K562 (cell line): ENCODE measurements around the gene ANXA3. TPM values are rescaled to one million over a fixed set of nuclear protein-coding genes. Genes with fewer than 3 reads are reported as not detected.
A peak's percentile ranks its signal among the peaks of the same experiment; 100 is the strongest.

Experiments used
- BRCA1 ChIP-seq, 2 experiments: fragments of 450-650 bp in 1 of 2; sonication (generic) in 1 of 2; formaldehyde crosslinking in 1 of 2; IDR thresholded peaks; 2 replicates each; pipeline versions ENCODE4 v1.5.0 to v1.6.1; 2017 to 2020; ENCODE audit warnings: mild to moderate bottlenecking in 1 of 2, missing genetic modification reagents in 1 of 2
- CREM ChIP-seq: IDR thresholded peaks from 2 replicates; pipeline ENCODE4 v1.6.1; 2014; ENCODE audit warnings: antibody characterized with exemption, low read depth
- CUX1 ChIP-seq: fragments of 200-800 bp; sonication (Bioruptor generic); IDR thresholded peaks from 2 replicates; pipeline ENCODE4 v1.6.1; 2016; ENCODE audit warnings: missing genetic modification characterization, missing compliant biosample characterization
- DPF2 ChIP-seq: fragments of 450-650 bp; IDR thresholded peaks from 2 replicates; pipeline ENCODE4 v1.6.1; 2016
- E2F1 ChIP-seq: sonication (generic); formaldehyde crosslinking; IDR thresholded peaks from 2 replicates; pipeline ENCODE4 v1.8.1; 2023; ENCODE audit warnings: mild to moderate bottlenecking, missing genetic modification reagents, moderate library complexity
- FOXM1 ChIP-seq, 2 experiments: fragments of 450-650 bp in 1 of 2; sonication (generic) in 1 of 2; formaldehyde crosslinking in 1 of 2; IDR thresholded peaks; 2 replicates each; pipeline versions ENCODE4 v1.6.1 to v1.9.0; 2017 to 2022; ENCODE audit warnings: low read depth in 2 of 2, mild to moderate bottlenecking in 2 of 2, missing genetic modification reagents in 1 of 2, moderate library complexity in 1 of 2
- ILK ChIP-seq: fragments of 450-650 bp; IDR thresholded peaks from 2 replicates; pipeline ENCODE4 v1.6.1; 2016; ENCODE audit warnings: missing genetic modification characterization, low read depth, mild to moderate bottlenecking, missing compliant biosample characterization, moderate library complexity, borderline replicate concordance
- MITF ChIP-seq: IDR thresholded peaks from 2 replicates; pipeline ENCODE4 v1.6.1; 2014; ENCODE audit warnings: antibody characterized with exemption
- NFXL1 ChIP-seq: fragments of 450-650 bp; formaldehyde crosslinking; IDR thresholded peaks from 2 replicates; pipeline ENCODE4 v1.4.0; 2021; ENCODE audit warnings: mild to moderate bottlenecking
- NR2C1 ChIP-seq, 2 experiments: fragments of 450-650 bp; IDR thresholded peaks; 2 replicates each; pipeline ENCODE4 v1.6.1; 2017; ENCODE audit warnings: mild to moderate bottlenecking in 2 of 2, antibody characterized with exemption in 1 of 2, inconsistent platforms in 1 of 2, missing compliant biosample characterization in 1 of 2, missing genetic modification characterization in 1 of 2
- TEAD1 ChIP-seq, 2 experiments: fragments of 450-650 bp in 1 of 2; sonication (generic) in 1 of 2; formaldehyde crosslinking; IDR thresholded peaks; 2 replicates each; pipeline versions ENCODE4 v1.4.0 to v1.8.0; 2020 to 2022; ENCODE audit warnings: mild to moderate bottlenecking in 2 of 2, missing genetic modification reagents in 1 of 2
- TFAP4 ChIP-seq: sonication (generic); formaldehyde crosslinking; IDR thresholded peaks from 2 replicates; pipeline ENCODE4 v1.8.0; 2022; ENCODE audit warnings: missing genetic modification reagents, mild to moderate bottlenecking, moderate library complexity, borderline replicate concordance
- ZBTB7A ChIP-seq: IDR thresholded peaks from 2 replicates; pipeline ENCODE4 v1.6.1; 2011; ENCODE audit warnings: low read depth, mild to moderate bottlenecking, low read length, moderate library complexity, borderline replicate concordance; ENCODE audit not compliant: control insufficient read depth
- ZKSCAN8 ChIP-seq: fragments of 200-800 bp; sonication (Bioruptor generic); IDR thresholded peaks from 2 replicates; pipeline ENCODE4 v1.6.1; 2016; ENCODE audit warnings: missing genetic modification characterization, missing compliant biosample characterization
- ZNF12 ChIP-seq: sonication (generic); formaldehyde crosslinking; IDR thresholded peaks from 2 replicates; pipeline ENCODE4 v1.4.0; 2020; ENCODE audit warnings: mild to moderate bottlenecking, missing genetic modification reagents
- ZNF121 ChIP-seq: sonication (generic); formaldehyde crosslinking; conservative IDR thresholded peaks from 2 replicates; pipeline ENCODE4 v1.8.0; 2022; ENCODE audit warnings: missing genetic modification reagents
- ZNF165 ChIP-seq: fragments of 250-450 bp; sonication (Bioruptor Pico); IDR thresholded peaks from 2 replicates; pipeline ENCODE4 v1.4.0; 2020; ENCODE audit warnings: borderline replicate concordance
- ZNF384 ChIP-seq: IDR thresholded peaks from 2 replicates; pipeline ENCODE4 v1.6.1; 2012; ENCODE audit warnings: low read depth, low read length, improper control_type of control experiment
- polyA plus RNA-seq, 8 experiments: library from polyadenylated mRNA; depleted of rRNA in 4 of 8; stranded (reverse) in 5 of 8; unstranded in 3 of 8; fragments of >200 nt; fragmentation: Nextera tagmentation in 2 of 8; fragmentation: Illumina TruSeq in 1 of 8; extraction: Ambion mirVana in 2 of 8; extraction: Trizol in 1 of 8; gene quantifications; 2 replicates each; pipeline versions ENCODE4 v1.2.1 to v1.2.3, GENCODE V29; 2011 to 2014; ENCODE audit warnings: inconsistent platforms in 1 of 8, missing spikeins in 1 of 8
- total RNA-seq, 7 experiments: library from RNA; depleted of rRNA in 6 of 7; stranded (reverse); fragments of >200 nt in 6 of 7; fragmentation: Illumina TruSeq in 2 of 7; extraction: Trizol in 2 of 7; gene quantifications; 2 replicates each; pipeline versions ENCODE4 v1.2.1 to v1.2.3, GENCODE V29; 2011 to 2021; ENCODE audit warnings: low replicate concordance in 1 of 7

ANXA3 gene
- total and polyA plus RNA-seq, 9 of the 15 experiments (the other 6 are each of a cell fraction or from before 2014, with no cell fraction given): 6.3 to 15.5 (median 9.8) TPM

- TF ChIP-seq CUX1 (CRISPR knock-in tag) (peak; percentile 60; the same call in 1 of the 2 replicates), ZKSCAN8 (CRISPR knock-in tag) (peak; percentile 71; the same call in 1 of the 2 replicates), ZBTB7A (no peak), NFXL1 (CRISPR knock-in tag) (no peak), TFAP4 (CRISPR knock-in tag) (no peak; the same call in 1 of the 2 replicates), ZNF165 (CRISPR knock-in tag) (peak; percentile 51; the same call in 1 of the 2 replicates), TEAD1 (CRISPR knock-in tag; IDR thresholded peaks at IDR 0.05) (peak in 1 of 2 experiments; percentile 69; a peak in 1 of 4 replicates), DPF2 (peak; percentile 97), ILK (tag) (no peak), E2F1 (CRISPR knock-in tag) (no peak), ZNF384 (no peak), BRCA1 (IDR thresholded peaks at IDR 0.05) (no peak), BRCA1 (CRISPR knock-in tag; IDR thresholded peaks at IDR 0.05) (no peak), MITF (0 out of 2 replicates have a peak, but pooled peaks have one; percentile 40), ZNF121 (CRISPR knock-in tag) (peak; percentile 80), ZNF12 (CRISPR knock-in tag) (no peak), FOXM1 (IDR thresholded peaks at IDR 0.05; ENCODE audit: low read depth) (peak; percentile 84), FOXM1 (CRISPR knock-in tag; IDR thresholded peaks at IDR 0.05; ENCODE audit: low read depth) (no peak), NR2C1 (IDR thresholded peaks at IDR 0.05) (peak; percentile 38), NR2C1 (tag; IDR thresholded peaks at IDR 0.05) (no peak; the same call in 1 of the 2 replicates), CREM (peak; percentile 67)
Observed at GRCh38 chr4:78610546-78611214, 59.1 kb downstream of the ANXA3 start (continued).
